Measurements from ENCODE around the gene ENTPD2. TPM values are rescaled to one million over a fixed set of nuclear protein-coding genes. Genes with fewer than 3 reads are reported as not detected.
A peak's percentile ranks its signal among the peaks of the same experiment; 100 is the strongest.

The ENTPD2 gene
- total and polyA plus RNA-seq, 9 of the 15 experiments (the other 6 are each of a cell fraction or from before 2014, with no cell fraction given) = 0.04 to 0.60 (median 0.14) TPM; not detected in 4

DNA sequence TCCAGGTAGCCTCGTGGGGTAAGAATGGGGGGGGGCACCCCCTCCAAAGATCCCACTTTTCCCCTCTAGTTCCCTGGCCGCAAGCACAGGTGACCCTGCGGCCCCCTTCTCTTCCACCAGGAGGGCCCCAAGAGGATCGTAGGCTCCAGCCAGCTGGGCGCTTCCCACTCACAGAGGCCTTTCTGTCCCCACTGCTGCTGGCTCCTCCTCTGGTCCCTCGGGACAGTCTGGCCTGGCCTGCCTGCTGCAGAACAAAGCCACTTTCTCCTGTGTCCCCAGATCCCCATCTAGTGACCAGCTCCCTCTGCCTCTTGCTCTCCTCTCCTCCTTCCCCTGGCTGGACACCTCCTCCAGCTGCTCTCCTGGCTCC is 17.0 kb upstream of the ENTPD2 start (continued):
- TF ChIP-seq, protein P1, sequence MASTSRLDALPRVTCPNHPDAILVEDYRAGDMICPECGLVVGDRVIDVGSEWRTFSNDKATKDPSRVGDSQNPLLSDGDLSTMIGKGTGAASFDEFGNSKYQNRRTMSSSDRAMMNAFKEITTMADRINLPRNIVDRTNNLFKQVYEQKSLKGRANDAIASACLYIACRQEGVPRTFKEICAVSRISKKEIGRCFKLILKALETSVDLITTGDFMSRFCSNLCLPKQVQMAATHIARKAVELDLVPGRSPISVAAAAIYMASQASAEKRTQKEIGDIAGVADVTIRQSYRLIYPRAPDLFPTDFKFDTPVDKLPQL (IDR thresholded peaks at IDR 0.05; ENCODE audit: extremely low read depth, insufficient read length) = no peak
- no peak for TF ChIP-seq POLR2AphosphoS2 (IDR thresholded peaks at IDR 0.05; ENCODE audit: low read length)
- TF ChIP-seq MEF2A (IDR thresholded peaks at IDR 0.05; ENCODE audit: control insufficient read depth, low read depth, low read length) = no peak
- no peak; the same call in 1 of the 2 replicates for TF ChIP-seq RBFOX2 (IDR thresholded peaks at IDR 0.05; ENCODE audit: low read depth, low read length)
- no peak for TF ChIP-seq NCOA1 (IDR thresholded peaks at IDR 0.05; ENCODE audit: low read depth)
- TF ChIP-seq NR2C2 (CRISPR knock-in tag; IDR thresholded peaks at IDR 0.05) = no peak
- peak; percentile 36; the same call in 1 of the 2 replicates for TF ChIP-seq NR2C2 (tag; IDR thresholded peaks at IDR 0.05)
- TF ChIP-seq KDM4B (IDR thresholded peaks at IDR 0.05; ENCODE audit: borderline replicate concordance in 2 of 2, low read depth in 1 of 2) = no peak
- no peak for TF ChIP-seq U2AF1 (optimal IDR thresholded peaks at IDR 0.05; ENCODE audit: low read depth, low read length)
- TF ChIP-seq CCNT2 (IDR thresholded peaks at IDR 0.05; ENCODE audit: borderline replicate concordance, extremely low read depth, insufficient read length, low read depth, low read length) = no peak
- TF ChIP-seq TAF1 (IDR thresholded peaks at IDR 0.05; ENCODE audit: control insufficient read depth, extremely low read depth, insufficient read depth, low read length, severe bottlenecking) = no peak
- 0 out of 2 replicates have a peak, but pooled peaks have one; percentile 30 for TF ChIP-seq SMARCC2 (IDR thresholded peaks at IDR 0.05; ENCODE audit: low read depth)
- TF ChIP-seq POLR2AphosphoS5 (IDR thresholded peaks at IDR 0.05; ENCODE audit: control insufficient read depth, insufficient read depth, low read depth, low read length) = no peak
- no peak for TF ChIP-seq JUNB (CRISPR knock-in tag; conservative IDR thresholded peaks at IDR 0.05)
- TF ChIP-seq POLR2A (conservative IDR thresholded peaks at IDR 0.05) = 0 out of 2 replicates have a peak, but pooled peaks have one; percentile 8
- TF ChIP-seq RFX7 (CRISPR knock-in tag; IDR thresholded peaks at IDR 0.05) = no peak
- TF ChIP-seq XRCC3 (IDR thresholded peaks at IDR 0.05) = no peak
- TF ChIP-seq PHTF2 (CRISPR knock-in tag; IDR thresholded peaks at IDR 0.05) = no peak
- TF ChIP-seq, protein P2, sequence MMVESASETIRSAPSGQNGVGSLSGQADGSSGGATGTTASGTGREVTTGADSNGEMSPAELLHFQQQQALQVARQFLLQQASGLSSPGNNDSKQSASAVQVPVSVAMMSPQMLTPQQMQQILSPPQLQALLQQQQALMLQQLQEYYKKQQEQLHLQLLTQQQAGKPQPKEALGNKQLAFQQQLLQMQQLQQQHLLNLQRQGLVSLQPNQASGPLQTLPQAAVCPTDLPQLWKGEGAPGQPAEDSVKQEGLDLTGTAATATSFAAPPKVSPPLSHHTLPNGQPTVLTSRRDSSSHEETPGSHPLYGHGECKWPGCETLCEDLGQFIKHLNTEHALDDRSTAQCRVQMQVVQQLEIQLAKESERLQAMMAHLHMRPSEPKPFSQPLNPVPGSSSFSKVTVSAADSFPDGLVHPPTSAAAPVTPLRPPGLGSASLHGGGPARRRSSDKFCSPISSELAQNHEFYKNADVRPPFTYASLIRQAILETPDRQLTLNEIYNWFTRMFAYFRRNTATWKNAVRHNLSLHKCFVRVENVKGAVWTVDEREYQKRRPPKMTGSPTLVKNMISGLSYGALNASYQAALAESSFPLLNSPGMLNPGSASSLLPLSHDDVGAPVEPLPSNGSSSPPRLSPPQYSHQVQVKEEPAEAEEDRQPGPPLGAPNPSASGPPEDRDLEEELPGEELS (CRISPR knock-in tag; IDR thresholded peaks at IDR 0.05; ENCODE audit: borderline replicate concordance) = no peak
- TF ChIP-seq PCBP1 (IDR thresholded peaks at IDR 0.05; ENCODE audit: low read depth, low read length, poor library complexity, severe bottlenecking) = no peak
- TF ChIP-seq KHSRP (IDR thresholded peaks at IDR 0.05) = no peak
- TF ChIP-seq MCM7 (IDR thresholded peaks at IDR 0.05) = no peak
- no peak; a peak in 1 of 4 replicates for TF ChIP-seq NRF1 (conservative IDR thresholded peaks at IDR 0.05 in 1 of 2, IDR thresholded peaks at IDR 0.05 in 1 of 2)
- TF ChIP-seq FOXK1 (CRISPR knock-in tag; IDR thresholded peaks at IDR 0.05; ENCODE audit: borderline replicate concordance) = no peak
- no peak; the same call in 1 of the 2 replicates for TF ChIP-seq ZBTB7A (IDR thresholded peaks at IDR 0.05; ENCODE audit: borderline replicate concordance, control insufficient read depth, low read depth, low read length)
- no peak for TF ChIP-seq RBM25 (IDR thresholded peaks at IDR 0.05; ENCODE audit: low read depth, low read length, severe bottlenecking)
- no peak; the same call in 1 of the 2 replicates for TF ChIP-seq SP1 (CRISPR knock-in tag; IDR thresholded peaks at IDR 0.05)
- TF ChIP-seq SLC30A9 (CRISPR knock-in tag; IDR thresholded peaks at IDR 0.05) = no peak
- no peak; the same call in 1 of the 2 replicates for TF ChIP-seq ZNF583 (CRISPR knock-in tag; IDR thresholded peaks at IDR 0.05)

Data from K562 (cell line).